ENCODE data around the gene VTA1. TPM values are rescaled to one million over a fixed set of nuclear protein-coding genes. Genes with fewer than 3 reads are reported as not detected.

The VTA1 gene
- total and polyA plus RNA-seq, 4 donors: 17.3 to 33.2 (median 28.3) TPM

- no peaks in the 10 kb centered on the region for H3K9me3 ChIP-seq (ENCODE audit: control insufficient read depth in 4 of 4, low read length in 3 of 4)
- TF ChIP-seq ZBTB33 (IDR thresholded peaks at IDR 0.05) (no peak), FOXA1 (IDR thresholded peaks at IDR 0.05) (no peak), HNF4A (conservative IDR thresholded peaks at IDR 0.05) (no peak), GABPA (IDR thresholded peaks at IDR 0.05 in 1 of 2, conservative IDR thresholded peaks at IDR 0.05 in 1 of 2) (no peak), FOXA2 (IDR thresholded peaks at IDR 0.05) (no peak), JUND (IDR thresholded peaks at IDR 0.05) (no peak), RXRA (IDR thresholded peaks at IDR 0.05) (no peak), NR2F2 (IDR thresholded peaks at IDR 0.05) (no peak), EGR1 (IDR thresholded peaks at IDR 0.05; ENCODE audit: low read depth in 2 of 2) (no peak), RAD21 (IDR thresholded peaks at IDR 0.05) (no peak), YY1 (IDR thresholded peaks at IDR 0.05) (no peak), ATF3 (IDR thresholded peaks at IDR 0.05) (no peak), CTCF (IDR thresholded peaks at IDR 0.05; ENCODE audit: low read depth, low read length, missing input control) (no peak), REST (IDR thresholded peaks at IDR 0.05) (no peak), TAF1 (conservative IDR thresholded peaks at IDR 0.05) (no peak), HNF4G (IDR thresholded peaks at IDR 0.05) (no peak), SP1 (IDR thresholded peaks at IDR 0.05) (no peak), MAX (IDR thresholded peaks at IDR 0.05) (no peak)
Measured at GRCh38 chr6:142213402-142213801, 66.3 kb downstream of the VTA1 start.

More at GRCh38 chr6:142213402-142213801, 66.3 kb downstream of the VTA1 start:
- no peak for DNase-seq (ENCODE audit: low spot score)
- Histone ChIP-seq H3K4me3 (ENCODE audit: low read depth in 1 of 3, low read length in 3 of 3) (no peak overlapping the region), H3K27me3 (ENCODE audit: control insufficient read depth in 4 of 4, insufficient read depth in 4 of 4, low read length in 3 of 4) (no peaks in the 10 kb centered on the region), H3K36me3 (ENCODE audit: control insufficient read depth in 4 of 4, insufficient read depth in 3 of 4, low read depth in 1 of 4, low read length in 3 of 4) (peaks cover 6 to 26% (median 18%) of the 10 kb centered on the region in 4 donors), H3K9ac (ENCODE audit: low read depth in 1 of 2, low read length in 2 of 2) (no peak overlapping the region), H3K27ac (ENCODE audit: low read depth in 1 of 2, low read length in 2 of 2) (no peak overlapping the region), H3K4me1 (ENCODE audit: control insufficient read depth in 4 of 4, insufficient read depth in 4 of 4, low read length in 3 of 4) (no peaks in the 10 kb centered on the region)
- 100% methylated on average over 1 of the region's 1 CpG for WGBS
